Kidney (tissue), 14 donors: Measurements from ENCODE around the gene RGS6. TPM values are rescaled to one million over a fixed set of nuclear protein-coding genes. Genes with fewer than 3 reads are reported as not detected.

Experiments used
- DNase-seq, 5 donors: peaks; one replicate each; pipeline ENCODE4 v3.0.0-alpha.2; 2013 to 2020
- FAIRE-seq: peaks from 2 replicates; lab custom pipeline; 2012; peaks lifted over from hg19 to GRCh38; lab: Jason Lieb, UNC
- H3K27ac ChIP-seq, 2 donors: one replicate each; pipeline ENCODE4 v1.7.0; 2013; ENCODE audit warnings: low read depth in 2 of 2, low read length in 2 of 2, inconsistent platforms in 1 of 2
- H3K27me3 ChIP-seq: one replicate; pipeline ENCODE4 v1.7.1; 2013; ENCODE audit warnings: low read length, inconsistent platforms; ENCODE audit not compliant: control insufficient read depth, insufficient read depth
- H3K36me3 ChIP-seq, 3 donors: one replicate each; pipeline versions ENCODE4 v1.7.0 to v1.7.1; 2013; ENCODE audit warnings: low read length in 3 of 3, control low read depth in 1 of 3, inconsistent platforms in 1 of 3; ENCODE audit not compliant: insufficient read depth in 3 of 3, control insufficient read depth in 2 of 3
- H3K4me1 ChIP-seq, 3 donors: one replicate each; pipeline versions ENCODE4 v1.7.0 to v1.7.1; 2013; ENCODE audit warnings: low read length in 3 of 3, inconsistent platforms in 1 of 3, low read depth in 1 of 3; ENCODE audit not compliant: control insufficient read depth in 2 of 3, insufficient read depth in 2 of 3
- H3K4me3 ChIP-seq, 3 donors: one replicate each; pipeline versions ENCODE4 v1.7.0 to v1.8.1; 2013; ENCODE audit warnings: low read length in 3 of 3, control low read depth in 1 of 3, inconsistent platforms in 1 of 3
- H3K9ac ChIP-seq, 3 donors: one replicate each; pipeline versions ENCODE4 v1.7.0 to v1.7.1; 2013; ENCODE audit warnings: low read length in 3 of 3, control low read depth in 1 of 3, inconsistent platforms in 1 of 3
- H3K9me3 ChIP-seq, 3 donors: one replicate each; pipeline versions ENCODE4 v1.7.0 to v1.7.1; 2013; ENCODE audit warnings: low read length in 3 of 3, control low read depth in 1 of 3, inconsistent platforms in 1 of 3; ENCODE audit not compliant: control insufficient read depth in 2 of 3, insufficient read depth in 1 of 3
- CTCF ChIP-seq: IDR thresholded peaks from 3 replicates; pipeline ENCODE4 v1.5.1; 2012; ENCODE audit warnings: mild to moderate bottlenecking, moderate library complexity, borderline replicate concordance; ENCODE audit not compliant: insufficient read depth; ENCODE audit errors: extremely low read depth
- intact Hi-C: fragments of 100-400 bp; cut with DNase I; formaldehyde crosslinking; loops from one replicate; pipeline ENCODE4 v1.11.1; 2022
- polyA plus RNA-seq: library from polyadenylated mRNA; stranded (reverse); fragments of 350-450 nt; fragmentation: Illumina TruSeq; extraction: RNeasy Lipid Tissue Mini Kit (QIAGEN cat#74804); gene quantifications from one replicate; pipeline ENCODE4 v1.2.3, GENCODE V29; 2014; ENCODE audit warnings: low read depth, low replicate concordance; ENCODE audit not compliant: insufficient read depth
- total RNA-seq: library from RNA; stranded (reverse); fragmentation: NEBNext Ultra II Directional; extraction: Animal tissue kit (Norgen Biotek cat#: 25700); gene quantifications from one replicate; pipeline ENCODE4 v1.2.1, GENCODE V29; 2021
- donor health status: control.
- donor health status: control.
- donor health status: control.
- donor health status: control.
- donor health status: control.
- donor health status: DM: yes; HTN: yes; CAD: no.
- donor health status: Normal renal cell carcinoma (clear cell type).

The RGS6 gene
- total and polyA plus RNA-seq, 2 donors from 2014 or later = 1.1 to 1.4 TPM

DNA sequence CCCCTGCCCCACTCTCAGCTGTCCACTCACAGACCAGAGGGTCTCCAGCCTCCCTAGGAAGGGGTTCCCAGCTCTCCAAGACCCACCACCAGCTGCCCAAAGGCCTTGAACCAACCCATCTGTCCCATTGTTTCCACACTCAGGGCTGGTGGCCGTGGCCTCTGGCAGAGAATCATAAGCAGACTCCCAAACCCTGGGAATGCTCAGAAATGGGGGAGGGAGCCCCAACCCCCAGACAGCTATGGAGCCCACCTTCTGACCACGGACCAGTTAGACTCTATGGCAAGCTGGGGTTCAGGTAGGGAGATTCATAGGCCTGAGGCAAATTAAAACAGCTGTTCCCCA, 681.7 kb downstream of the RGS6 start:
- FAIRE-seq = no peak
- no peak for TF ChIP-seq CTCF

GRCh38 chr14:72614365-72614764, 682.1 kb downstream of the RGS6 start:
- Histone ChIP-seq H3K27me3 (no peaks in the 10 kb centered on the region), H3K27ac (no peak overlapping the region), H3K9ac (no peak overlapping the region), H3K4me1 (peaks cover 6 to 8% (median 7%) of the 10 kb centered on the region in 3 donors), H3K36me3 (no peaks in the 10 kb centered on the region), H3K4me3 (no peak overlapping the region), H3K9me3 (no peaks in the 10 kb centered on the region)
- intact Hi-C loops = no loop called here
- peak in 1 of 5 donors; percentile 16 for DNase-seq
- FAIRE-seq = no peak
- TF ChIP-seq CTCF = no peak

More for the DNA sequence above, 681.7 kb downstream of the RGS6 start:
- Histone ChIP-seq H3K27ac (no peak overlapping the region), H3K36me3 (no peaks in the 10 kb centered on the region), H3K4me3 (no peak overlapping the region), H3K27me3 (no peaks in the 10 kb centered on the region), H3K4me1 (peaks cover 6 to 8% (median 7%) of the 10 kb centered on the region in 3 donors), H3K9me3 (no peaks in the 10 kb centered on the region), H3K9ac (no peak overlapping the region)
- intact Hi-C loops = no loop called here
- DNase-seq = peak in 1 of 5 donors; percentile 18

GRCh38 chr14:72614891-72615415, 682.7 kb downstream of the RGS6 start:
- Histone ChIP-seq H3K9ac (no peak overlapping the region), H3K4me3 (no peak overlapping the region), H3K27me3 (no peaks in the 10 kb centered on the region), H3K27ac (no peak overlapping the region), H3K9me3 (no peaks in the 10 kb centered on the region), H3K4me1 (peaks cover 6 to 8% (median 7%) of the 10 kb centered on the region in 3 donors), H3K36me3 (no peaks in the 10 kb centered on the region)
- no peak for TF ChIP-seq CTCF
- DNase-seq (peak in 1 of 5 donors; percentile 18), FAIRE-seq (no peak)
- intact Hi-C loops = no loop called here
